ENCODE results near the gene PRDM16. TPM values are rescaled to one million over a fixed set of nuclear protein-coding genes. Genes with fewer than 3 reads are reported as not detected.

The PRDM16 gene
- total and polyA plus RNA-seq, 2 donors (not counting 1 experiment from before 2014, with no cell fraction given): 0.03 to 0.12 TPM

DNA sequence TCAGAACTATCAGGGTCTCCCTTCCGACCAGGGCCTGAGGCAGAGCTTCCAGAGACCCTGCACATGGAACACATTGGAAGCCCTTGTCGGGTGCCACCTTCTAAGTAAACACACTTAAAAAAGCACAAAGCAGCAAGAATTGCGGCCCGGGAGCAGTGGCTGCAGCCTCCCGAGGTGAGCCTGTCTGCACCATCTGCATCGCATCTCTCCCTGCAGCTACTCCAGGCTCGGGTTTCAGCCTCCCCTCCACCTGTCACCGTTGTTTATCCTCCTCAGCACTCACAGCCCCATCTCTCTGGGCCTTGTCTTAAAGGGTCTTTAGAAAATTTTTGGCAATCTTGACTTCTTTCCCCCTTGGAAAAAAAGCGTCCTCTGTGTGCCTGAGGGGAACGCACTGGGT lies 290.3 kb downstream of the PRDM16 start:
- no peak overlapping the region for H3K4me2 ChIP-seq (replicated peaks; ENCODE audit: low read depth, low read length, poor library complexity, severe bottlenecking)
- H3K79me2 ChIP-seq (ENCODE audit: control insufficient read depth, insufficient read depth, low read length): no peaks in the 10 kb centered on the region
- no peak overlapping the region for H2AFZ ChIP-seq (ENCODE audit: insufficient read depth, low read depth, low read length, poor library complexity, severe bottlenecking)
- H3K27ac ChIP-seq (ENCODE audit: low read length in 2 of 2): no peak overlapping the region
- no peak overlapping the region for H3K9ac ChIP-seq (ENCODE audit: low read length)
- H3K4me1 Mint-ChIP-seq: no peaks in the 10 kb centered on the region
- 93% methylated on average over 10 of the region's 10 CpGs for WGBS (ENCODE audit: insufficient coverage)
- DNase-seq: no peak
- ATAC-seq (ENCODE audit: low read depth): no peak
- no peaks in the 10 kb centered on the region for H3K9me3 Mint-ChIP-seq (ENCODE audit: insufficient read depth)
- H3K4me3 ChIP-seq (ENCODE audit: control extremely low read depth in 1 of 5, extremely low read depth in 1 of 5, insufficient read depth in 1 of 5, low read depth in 2 of 5, low read length in 4 of 5): no peak overlapping the region
- no peaks in the 10 kb centered on the region for H3K36me3 ChIP-seq (replicated peaks in 1 of 2; ENCODE audit: control extremely low read depth in 1 of 2, control insufficient read depth in 1 of 2, extremely low read depth in 1 of 2, insufficient read depth in 2 of 2, low read length in 1 of 2)
- intact Hi-C loops (cut with micrococcal nuclease): no loop called here
- no peaks in the 10 kb centered on the region for H3K9me3 ChIP-seq (ENCODE audit: control extremely low read depth in 1 of 3, control insufficient read depth in 2 of 3, insufficient read depth in 1 of 3, low read length in 2 of 3)
- H3K27me3 Mint-ChIP-seq: peaks cover 4% of the 10 kb centered on the region
- no peaks in the 10 kb centered on the region for H4K20me1 ChIP-seq (ENCODE audit: control insufficient read depth, insufficient read depth, low read length, poor library complexity, severe bottlenecking)
- ChIA-PET CTCF (no interaction called here), POLR2A (no interaction called here)
- H3K4me3 Mint-ChIP-seq: no peak overlapping the region
- TF ChIP-seq, protein P1, sequence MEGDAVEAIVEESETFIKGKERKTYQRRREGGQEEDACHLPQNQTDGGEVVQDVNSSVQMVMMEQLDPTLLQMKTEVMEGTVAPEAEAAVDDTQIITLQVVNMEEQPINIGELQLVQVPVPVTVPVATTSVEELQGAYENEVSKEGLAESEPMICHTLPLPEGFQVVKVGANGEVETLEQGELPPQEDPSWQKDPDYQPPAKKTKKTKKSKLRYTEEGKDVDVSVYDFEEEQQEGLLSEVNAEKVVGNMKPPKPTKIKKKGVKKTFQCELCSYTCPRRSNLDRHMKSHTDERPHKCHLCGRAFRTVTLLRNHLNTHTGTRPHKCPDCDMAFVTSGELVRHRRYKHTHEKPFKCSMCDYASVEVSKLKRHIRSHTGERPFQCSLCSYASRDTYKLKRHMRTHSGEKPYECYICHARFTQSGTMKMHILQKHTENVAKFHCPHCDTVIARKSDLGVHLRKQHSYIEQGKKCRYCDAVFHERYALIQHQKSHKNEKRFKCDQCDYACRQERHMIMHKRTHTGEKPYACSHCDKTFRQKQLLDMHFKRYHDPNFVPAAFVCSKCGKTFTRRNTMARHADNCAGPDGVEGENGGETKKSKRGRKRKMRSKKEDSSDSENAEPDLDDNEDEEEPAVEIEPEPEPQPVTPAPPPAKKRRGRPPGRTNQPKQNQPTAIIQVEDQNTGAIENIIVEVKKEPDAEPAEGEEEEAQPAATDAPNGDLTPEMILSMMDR (IDR thresholded peaks at IDR 0.05): no peak
- no peak for TF ChIP-seq EZH2 (IDR thresholded peaks at IDR 0.05; ENCODE audit: borderline replicate concordance, insufficient read depth, low read depth, low read length, poor library complexity, severe bottlenecking)
- no peaks in the 10 kb centered on the region for H3K27me3 ChIP-seq (replicated peaks in 1 of 4; ENCODE audit: control extremely low read depth in 1 of 4, control insufficient read depth in 3 of 4, insufficient read depth in 4 of 4, low read length in 3 of 4)
- H3K4me1 ChIP-seq (ENCODE audit: control insufficient read depth in 2 of 2, insufficient read depth in 2 of 2, low read length in 2 of 2): no peaks in the 10 kb centered on the region
- no peak overlapping the region for H3K27ac Mint-ChIP-seq

- H3K4me2 ChIP-seq (replicated peaks; ENCODE audit: low read depth, low read length, poor library complexity, severe bottlenecking): no peak overlapping the region
- Mint-ChIP-seq H3K4me3 (no peak overlapping the region), H3K27ac (no peak overlapping the region), H3K27me3 (peaks cover 4% of the 10 kb centered on the region), H3K9me3 (ENCODE audit: insufficient read depth) (no peaks in the 10 kb centered on the region), H3K4me1 (no peaks in the 10 kb centered on the region)
- H3K4me3 ChIP-seq (ENCODE audit: control extremely low read depth in 1 of 5, extremely low read depth in 1 of 5, insufficient read depth in 1 of 5, low read depth in 2 of 5, low read length in 4 of 5): no peak overlapping the region
- TF ChIP-seq EZH2 (IDR thresholded peaks at IDR 0.05; ENCODE audit: borderline replicate concordance, insufficient read depth, low read depth, low read length, poor library complexity, severe bottlenecking): no peak
- TF ChIP-seq, protein P1 (IDR thresholded peaks at IDR 0.05): no peak
- H3K9ac ChIP-seq (ENCODE audit: low read length): no peak overlapping the region
- intact Hi-C loops (cut with micrococcal nuclease): no loop called here
- no peaks in the 10 kb centered on the region for H3K79me2 ChIP-seq (ENCODE audit: control insufficient read depth, insufficient read depth, low read length)
- H3K27ac ChIP-seq (ENCODE audit: low read length in 2 of 2): no peak overlapping the region
- no peaks in the 10 kb centered on the region for H3K4me1 ChIP-seq (ENCODE audit: control insufficient read depth in 2 of 2, insufficient read depth in 2 of 2, low read length in 2 of 2)
- H3K9me3 ChIP-seq (ENCODE audit: control extremely low read depth in 1 of 3, control insufficient read depth in 2 of 3, insufficient read depth in 1 of 3, low read length in 2 of 3): no peaks in the 10 kb centered on the region
- no peak for DNase-seq
- POLR2A ChIA-PET: no interaction called here
- no peak for ATAC-seq (ENCODE audit: low read depth)
- no peaks in the 10 kb centered on the region for H3K36me3 ChIP-seq (replicated peaks in 1 of 2; ENCODE audit: control extremely low read depth in 1 of 2, control insufficient read depth in 1 of 2, extremely low read depth in 1 of 2, insufficient read depth in 2 of 2, low read length in 1 of 2)
- H3K27me3 ChIP-seq (replicated peaks in 1 of 4; ENCODE audit: control extremely low read depth in 1 of 4, control insufficient read depth in 3 of 4, insufficient read depth in 4 of 4, low read length in 3 of 4): no peaks in the 10 kb centered on the region
- no peak overlapping the region for H2AFZ ChIP-seq (ENCODE audit: insufficient read depth, low read depth, low read length, poor library complexity, severe bottlenecking)
- CTCF ChIA-PET: no interaction called here
- WGBS (ENCODE audit: insufficient coverage): 93% methylated on average over 30 of the region's 31 CpGs
- no peaks in the 10 kb centered on the region for H4K20me1 ChIP-seq (ENCODE audit: control insufficient read depth, insufficient read depth, low read length, poor library complexity, severe bottlenecking)
These were observed 290.9 kb downstream of the PRDM16 start for GRCh38 chr1:3359756-3360440.
